Measurements from ENCODE around the gene CDK14. TPM values are rescaled to one million over a fixed set of nuclear protein-coding genes. Genes with fewer than 3 reads are reported as not detected.

Gene CDK14
- total RNA-seq, 4 donors from 2014 or later = 3.3 to 61.6 (median 38.7) TPM

- Histone ChIP-seq H3K4me3 (no peak overlapping the region), H3K27ac (peak overlapping the region in 1 of 2 donors; percentile 31), H3K9me3 (no peaks in the 10 kb centered on the region), H3K36me3 (no peaks in the 10 kb centered on the region), H3K27me3 (no peaks in the 10 kb centered on the region), H3K4me1 (no peaks in the 10 kb centered on the region)
- intact Hi-C loops (cut with DNase I; ENCODE audit: low total_unique reads) = no loop called here
- no peak for DNase-seq
- TF ChIP-seq CTCF (IDR thresholded peaks at IDR 0.05) (no peak), POLR2A (IDR thresholded peaks at IDR 0.05) (no peak)
Observed at GRCh38 chr7:90824386-90825307, 228.5 kb downstream of the CDK14 start.

GRCh38 chr7:90825779-90826178, 229.7 kb downstream of the CDK14 start:
- no peaks in the 10 kb centered on the region for H3K9me3 ChIP-seq
- no peak for DNase-seq
- H3K27ac ChIP-seq = no peak overlapping the region
- intact Hi-C loops (cut with DNase I; ENCODE audit: low total_unique reads) = no loop called here
- H3K4me3 ChIP-seq = no peak overlapping the region
- no peaks in the 10 kb centered on the region for H3K36me3 ChIP-seq
- H3K4me1 ChIP-seq = no peaks in the 10 kb centered on the region
- no peaks in the 10 kb centered on the region for H3K27me3 ChIP-seq
- TF ChIP-seq CTCF (IDR thresholded peaks at IDR 0.05) = no peak
- no peak for TF ChIP-seq POLR2A (IDR thresholded peaks at IDR 0.05)

GRCh38 chr7:90828601-90829000, 232.5 kb downstream of the CDK14 start:
- no peaks in the 10 kb centered on the region for H3K36me3 ChIP-seq
- H3K27me3 ChIP-seq = no peaks in the 10 kb centered on the region
- no peak overlapping the region for H3K27ac ChIP-seq
- intact Hi-C loops (cut with DNase I; ENCODE audit: low total_unique reads) = no loop called here
- TF ChIP-seq POLR2A (IDR thresholded peaks at IDR 0.05) (no peak), CTCF (IDR thresholded peaks at IDR 0.05) (no peak)
- no peak for DNase-seq
- no peak overlapping the region for H3K4me3 ChIP-seq
- no peaks in the 10 kb centered on the region for H3K4me1 ChIP-seq
- H3K9me3 ChIP-seq = no peaks in the 10 kb centered on the region

- intact Hi-C loops (cut with DNase I; ENCODE audit: low total_unique reads) = no loop called here
- no peaks in the 10 kb centered on the region for H3K4me1 ChIP-seq
- no peaks in the 10 kb centered on the region for H3K27me3 ChIP-seq
- no peaks in the 10 kb centered on the region for H3K36me3 ChIP-seq
- no peaks in the 10 kb centered on the region for H3K9me3 ChIP-seq
- no peak for DNase-seq
- TF ChIP-seq POLR2A (IDR thresholded peaks at IDR 0.05) (no peak), CTCF (IDR thresholded peaks at IDR 0.05) (no peak)
- no peak overlapping the region for H3K27ac ChIP-seq
- no peak overlapping the region for H3K4me3 ChIP-seq
Observed at GRCh38 chr7:90830308-90830707, 234.2 kb downstream of the CDK14 start.

- DNase-seq = no peak
- Histone ChIP-seq H3K36me3 (no peaks in the 10 kb centered on the region), H3K9me3 (no peaks in the 10 kb centered on the region), H3K27me3 (no peaks in the 10 kb centered on the region), H3K4me3 (no peak overlapping the region), H3K4me1 (no peaks in the 10 kb centered on the region), H3K27ac (no peak overlapping the region)
- TF ChIP-seq POLR2A (IDR thresholded peaks at IDR 0.05) (no peak), CTCF (IDR thresholded peaks at IDR 0.05) (no peak)
- intact Hi-C loops (cut with DNase I; ENCODE audit: low total_unique reads) = no loop called here
Observed at GRCh38 chr7:90832726-90833125, 236.6 kb downstream of the CDK14 start.
